ENCODE results near the gene WWOX.

GRCh38 chr16:78562650-78563049, 463.2 kb downstream of the WWOX start:
- TF ChIP-seq REST (IDR thresholded peaks at IDR 0.05; ENCODE audit: insufficient read depth in 1 of 2, low read depth in 2 of 2, low read length in 2 of 2) (no peak), POLR2AphosphoS5 (IDR thresholded peaks at IDR 0.05; ENCODE audit: low read depth, low read length) (no peak)
